HepG2 (cell line): ENCODE measurements around the gene NCBP2. TPM values are rescaled to one million over a fixed set of nuclear protein-coding genes. Genes with fewer than 3 reads are reported as not detected.

Experiments
- ATAC-seq: fragments of 200-7000 bp; cut with Tn5 transposase; 3 replicates; pipeline ENCODE4 v1.9.1; 2020; ENCODE audit warnings: mild to moderate bottlenecking, moderate library complexity
- BruUV-seq: library from RNA; stranded (reverse); fragments of 400-500 nt; replicated peaks from 2 replicates; lab custom pipeline; 2021; lab: Mats Ljungman, UMichigan
- CTCF ChIA-PET: fragments of 300-600 bp; formaldehyde crosslinking; extraction: SDS; loops from one replicate; lab custom pipeline; 2021; ENCODE audit warnings: low total read pairs, inconsistent platforms, low intra/inter-chr PET ratio; lab: Yijun Ruan, JAX
- POLR2A ChIA-PET: fragments of 350-600 bp; sonication (Branson Sonifier 250); formaldehyde crosslinking; loops from one replicate; lab custom pipeline; 2020; ENCODE audit warnings: antibody characterized with exemption, inconsistent platforms; lab: Yijun Ruan, JAX
- DNase-seq: peaks from one replicate; pipeline ENCODE4 v3.0.0-alpha.2; 2015; ENCODE audit warnings: low spot score
- FAIRE-seq: peaks from 3 replicates; lab custom pipeline; 2011; peaks lifted over from hg19 to GRCh38; lab: Jason Lieb, UNC
- H2AFZ ChIP-seq: one replicate; pipeline ENCODE4 v1.6.1; 2011; ENCODE audit warnings: low read length, inconsistent platforms
- H3K27ac ChIP-seq: fragments of 300-600 bp; 3 replicates; pipeline ENCODE4 v1.8.0; 2011; ENCODE audit warnings: mixed run types, mild to moderate bottlenecking, mixed read lengths, low read length, inconsistent platforms; ENCODE audit not compliant: insufficient read depth; ENCODE audit errors: extremely low read length
- H3K27me3 ChIP-seq, 2 experiments: fragments of 200-600 bp in 1 of 2; 2 replicates in 1 of 2; 3 replicates in 1 of 2; pipeline versions ENCODE4 v1.6.0 to v1.8.0; 2011; ENCODE audit warnings: low read length in 2 of 2, mild to moderate bottlenecking in 2 of 2, moderate library complexity in 2 of 2, inconsistent platforms in 1 of 2; ENCODE audit not compliant: insufficient read depth in 2 of 2, control insufficient read depth in 1 of 2
- H3K36me3 ChIP-seq, 2 experiments: fragments of 200-600 bp in 1 of 2; replicated peaks in 1 of 2; 2 replicates in 1 of 2; 3 replicates in 1 of 2; pipeline versions ENCODE4 v1.5.1 to v1.8.0; 2011; ENCODE audit warnings: low read length in 2 of 2, inconsistent platforms in 1 of 2; ENCODE audit not compliant: insufficient read depth in 2 of 2, control insufficient read depth in 1 of 2
- H3K4me1 ChIP-seq: 2 replicates; pipeline ENCODE4 v1.5.1; 2012; ENCODE audit warnings: low read length, inconsistent platforms; ENCODE audit not compliant: insufficient read depth
- H3K4me2 ChIP-seq: 2 replicates; pipeline ENCODE4 v1.6.0; 2011; ENCODE audit warnings: low read depth, low read length, inconsistent platforms
- H3K4me3 ChIP-seq, 3 experiments: fragments of 200-600 bp in 1 of 3; sonication (generic), shearing (Covaris generic) in 1 of 3; replicated peaks in 1 of 3; 2 replicates each; pipeline ENCODE4 v1.5.1; 2011 to 2016; ENCODE audit warnings: low read length in 3 of 3, inconsistent platforms in 2 of 3, low read depth in 2 of 3, mild to moderate bottlenecking in 2 of 3, control low read depth in 1 of 3, mixed read lengths in 1 of 3; ENCODE audit not compliant: insufficient read depth in 1 of 3
- H3K79me2 ChIP-seq: one replicate; pipeline ENCODE4 v1.6.1; 2011; ENCODE audit warnings: low read length, inconsistent platforms; ENCODE audit not compliant: insufficient read depth
- H3K9ac ChIP-seq: 2 replicates; pipeline ENCODE4 v1.6.0; 2011; ENCODE audit warnings: mild to moderate bottlenecking, low read depth, low read length, inconsistent platforms; ENCODE audit not compliant: insufficient read depth
- H3K9me3 ChIP-seq: 2 replicates; pipeline ENCODE4 v1.5.1; 2012; ENCODE audit warnings: mild to moderate bottlenecking, low read length
- H4K20me1 ChIP-seq: 2 replicates; pipeline ENCODE4 v1.6.0; 2011; ENCODE audit warnings: inconsistent platforms, mild to moderate bottlenecking, low read length, moderate library complexity; ENCODE audit not compliant: insufficient read depth
- AHR ChIP-seq: IDR thresholded peaks from 2 replicates; pipeline ENCODE4 v1.6.1; 2018; ENCODE audit warnings: missing genetic modification reagents, missing compliant biosample characterization
- IKZF4 ChIP-seq: sonication (generic); formaldehyde crosslinking; IDR thresholded peaks from 2 replicates; pipeline ENCODE4 v1.5.1; 2020; ENCODE audit warnings: borderline replicate concordance, mild to moderate bottlenecking, low read depth, missing genetic modification reagents; ENCODE audit errors: not compliant biosample characterization
- NCOR1 ChIP-seq: fragments of 200-600 bp; sonication (generic); IDR thresholded peaks from 2 replicates; pipeline ENCODE4 v1.7.0; 2017; ENCODE audit warnings: antibody characterized with exemption, low read length, borderline replicate concordance
- NFIB ChIP-seq: sonication (generic); formaldehyde crosslinking; IDR thresholded peaks from 2 replicates; pipeline ENCODE4 v1.9.0; 2021; ENCODE audit warnings: missing genetic modification reagents, mild to moderate bottlenecking, borderline replicate concordance
- PHF21A ChIP-seq: sonication (generic); formaldehyde crosslinking; IDR thresholded peaks from 2 replicates; pipeline ENCODE4 v1.5.0; 2020; ENCODE audit warnings: mild to moderate bottlenecking, missing genetic modification reagents
- POLR2A ChIP-seq, 2 experiments: IDR thresholded peaks; 2 replicates each; pipeline ENCODE4 v1.6.1; 2011; ENCODE audit warnings: low read depth in 2 of 2, low read length in 2 of 2, mild to moderate bottlenecking in 1 of 2, moderate library complexity in 1 of 2; ENCODE audit not compliant: insufficient read depth in 1 of 2
- PRDM4 ChIP-seq: sonication (generic); formaldehyde crosslinking; IDR thresholded peaks from 2 replicates; pipeline ENCODE4 v1.9.0; 2021; ENCODE audit warnings: missing genetic modification reagents, borderline replicate concordance
- TCF7 ChIP-seq: sonication (generic); IDR thresholded peaks from 2 replicates; pipeline ENCODE4 v1.6.1; 2016; ENCODE audit warnings: antibody characterized with exemption, low read depth
- TFAP4 ChIP-seq: sonication (generic); IDR thresholded peaks from 2 replicates; pipeline ENCODE4 v1.6.1; 2016; ENCODE audit warnings: low read depth, borderline replicate concordance
- ZNF709 ChIP-seq: sonication (generic); formaldehyde crosslinking; IDR thresholded peaks from 2 replicates; pipeline ENCODE4 v1.5.0; 2020; ENCODE audit warnings: mild to moderate bottlenecking, missing genetic modification reagents
- ZNF800 ChIP-seq: sonication (generic); formaldehyde crosslinking; IDR thresholded peaks from 2 replicates; pipeline ENCODE4 v1.4.0; 2020; ENCODE audit warnings: missing genetic modification reagents
- WGBS: methylation state at CpG from one replicate; pipeline ENCODE4 v1.1.6; 2017; ENCODE audit warnings: low lambda C conversion rate; 5-methylcytosine and 5-hydroxymethylcytosine counted together
- in situ Hi-C: cut with HindIII; loops from 2 replicates; pipeline ENCODE4 v1.10.0; 2017; ENCODE audit warnings: low pct_unique_long_range_greater_than_20kb; ENCODE audit not compliant: extremely low pct_ligation_motif_present
- intact Hi-C: fragments of 100-400 bp; cut with micrococcal nuclease; formaldehyde crosslinking; loops from one replicate; pipeline ENCODE4 v1.10.0; 2022; ENCODE audit not compliant: unreplicated experiment
- polyA plus RNA-seq, 8 experiments: library from polyadenylated mRNA; depleted of rRNA in 3 of 8; stranded (reverse) in 7 of 8; unstranded in 1 of 8; fragments of >200 nt; fragmentation: Illumina TruSeq in 4 of 8; extraction: Trizol in 4 of 8; gene quantifications; 2 replicates each; pipeline versions ENCODE4 v1.2.1 to v1.2.3, GENCODE V29; 2011 to 2016; ENCODE audit warnings: low read depth in 4 of 8, missing spikeins in 1 of 8, mixed read lengths in 1 of 8; ENCODE audit not compliant: insufficient read depth in 1 of 8
- total RNA-seq, 5 experiments: library from RNA; depleted of rRNA; stranded (reverse); fragments of >200 nt; fragmentation: Illumina TruSeq; extraction: Trizol; gene quantifications; 2 replicates each; pipeline ENCODE4 v1.2.3, GENCODE V29; 2016; ENCODE audit warnings: low read depth in 1 of 5

The NCBP2 gene
- total and polyA plus RNA-seq, 2 of the 13 experiments (the other 11 are each of a cell fraction or from before 2014, with no cell fraction given): 58.7 to 95.5 TPM

DNA sequence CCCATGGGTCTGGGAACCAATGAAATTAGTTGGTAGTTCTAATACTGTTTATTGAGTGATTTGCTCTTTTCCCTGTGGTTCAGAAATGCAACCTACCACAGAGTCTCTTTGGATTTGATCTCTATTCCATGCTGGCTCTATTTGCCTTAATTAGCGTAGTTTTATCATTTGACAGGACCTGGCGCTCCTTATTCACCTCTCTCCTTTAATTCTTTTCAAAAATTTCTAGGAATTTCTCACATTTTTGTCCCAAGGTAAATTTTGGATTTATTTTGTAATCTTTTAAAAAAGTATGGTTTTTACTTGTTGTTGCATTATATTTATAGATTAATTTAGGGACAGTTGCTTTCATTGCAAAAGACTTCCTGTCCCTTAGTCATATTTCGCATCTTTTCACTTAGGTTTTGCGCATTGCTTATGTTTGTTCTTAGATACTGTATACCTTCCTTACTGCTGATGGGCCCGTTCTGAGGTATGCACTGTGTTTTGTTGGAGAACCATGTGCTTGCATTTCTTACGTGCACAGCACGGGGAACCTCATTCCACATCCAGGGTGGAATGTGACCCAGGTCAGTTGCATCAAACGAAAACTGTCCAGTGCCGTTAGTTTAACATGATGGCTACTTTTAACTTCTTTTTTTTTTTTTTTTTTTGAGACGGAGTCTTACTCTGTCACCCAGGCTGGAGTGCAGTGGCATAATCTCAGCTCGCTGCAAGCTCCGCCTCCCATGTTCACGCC, 47.6 kb downstream of the NCBP2 start:
- peaks cover 63% of the 10 kb centered on the region for H3K79me2 ChIP-seq
- intact Hi-C loops: no loop called here
- no peak overlapping the region for H2AFZ ChIP-seq
- FAIRE-seq: no peak
- no TSS peak for BruUV-seq
- no peak for DNase-seq
- H3K36me3 ChIP-seq: peaks cover 2 to 3% of the 10 kb centered on the region in 2 experiments
- ChIA-PET CTCF (no interaction called here), POLR2A (no interaction called here)
- in situ Hi-C loops: no loop called here
- H3K4me2 ChIP-seq: no peak overlapping the region
- H3K4me1 ChIP-seq: peaks cover 37% of the 10 kb centered on the region
- H3K27ac ChIP-seq: no peak overlapping the region
- no peak for ATAC-seq
- H4K20me1 ChIP-seq: no peaks in the 10 kb centered on the region
- H3K9ac ChIP-seq: no peak overlapping the region
- 0 out of 2 replicates have a peak, but pooled peaks cover 4% of the 10 kb centered on the region for H3K9me3 ChIP-seq
- H3K27me3 ChIP-seq: no peaks in the 10 kb centered on the region
- TF ChIP-seq POLR2A (IDR thresholded peaks at IDR 0.05; ENCODE audit: insufficient read depth in 1 of 2, low read depth in 2 of 2, low read length in 2 of 2) (no peak), NCOR1 (no peak), TCF7 (no peak), IKZF4 (CRISPR knock-in tag) (no peak), ZNF800 (CRISPR knock-in tag) (no peak), PRDM4 (CRISPR knock-in tag) (no peak), AHR (no peak), PHF21A (CRISPR knock-in tag) (no peak), ZNF709 (CRISPR knock-in tag) (no peak), TFAP4 (no peak), NFIB (CRISPR knock-in tag) (no peak)
- no peak overlapping the region for H3K4me3 ChIP-seq
- WGBS: 96% methylated on average over 13 of the region's 13 CpGs
